B cell (primary cell): Measurements from ENCODE around the gene PLEKHN1. TPM values are rescaled to one million over a fixed set of nuclear protein-coding genes. Genes with fewer than 3 reads are reported as not detected.

ENCODE experiments used
- ATAC-seq: fragments of 200-7000 bp; cut with Tn5 transposase; one replicate; pipeline ENCODE4 v1.10.0; 2021; ENCODE audit warnings: low read depth, mild to moderate bottlenecking, moderate number of reproducible peaks, moderate library complexity
- CTCF ChIA-PET: fragments of 350-600 bp; sonication (Branson Sonifier 250); formaldehyde crosslinking; loops from one replicate; lab custom pipeline; 2021; ENCODE audit warnings: antibody characterized with exemption, inconsistent platforms; lab: Charles Lee
- POLR2A ChIA-PET: fragments of 350-600 bp; sonication (Branson Sonifier 250); formaldehyde crosslinking; loops from one replicate; lab custom pipeline; 2021; ENCODE audit warnings: antibody characterized with exemption; lab: Charles Lee
- DNase-seq: peaks from one replicate; pipeline ENCODE4 v3.0.0; 2013
- H2AFZ ChIP-seq: 2 replicates; pipeline ENCODE4 v1.6.1; 2012; ENCODE audit warnings: mild to moderate bottlenecking, low read depth, low read length; ENCODE audit not compliant: insufficient read depth, poor library complexity, severe bottlenecking
- H3K27ac ChIP-seq, 2 donors: 1 replicate in 1 of 2; 2 replicates in 1 of 2; pipeline ENCODE4 v1.5.1; 2012 to 2013; ENCODE audit warnings: low read length in 2 of 2, mild to moderate bottlenecking in 2 of 2, moderate library complexity in 1 of 2
- H3K27me3 ChIP-seq, 4 experiments: fragments of 200-600 bp in 1 of 4; sonication (generic) in 1 of 4; replicated peaks in 1 of 4; 1 replicate in 2 of 4; 2 replicates in 2 of 4; pipeline versions ENCODE4 v1.6.1 to v1.7.0; 2013 to 2016; ENCODE audit warnings: low read length in 3 of 4, mild to moderate bottlenecking in 2 of 4, mixed read lengths in 1 of 4, moderate library complexity in 1 of 4; ENCODE audit not compliant: insufficient read depth in 4 of 4, control insufficient read depth in 3 of 4; ENCODE audit errors: control extremely low read depth in 1 of 4
- H3K36me3 ChIP-seq, 2 experiments: replicated peaks in 1 of 2; 1 replicate in 1 of 2; 2 replicates in 1 of 2; pipeline versions ENCODE4 v1.6.1 to v1.7.1; 2013; ENCODE audit warnings: low read length in 1 of 2; ENCODE audit not compliant: insufficient read depth in 2 of 2, control insufficient read depth in 1 of 2; ENCODE audit errors: control extremely low read depth in 1 of 2, extremely low read depth in 1 of 2
- H3K4me1 ChIP-seq, 2 donors: fragments of 200-600 bp in 1 of 2; sonication (generic) in 1 of 2; 1 replicate in 1 of 2; 2 replicates in 1 of 2; pipeline versions ENCODE4 v1.5.1 to v1.6.1; 2013 to 2017; ENCODE audit warnings: low read length in 2 of 2; ENCODE audit not compliant: control insufficient read depth in 2 of 2, insufficient read depth in 2 of 2
- H3K4me2 ChIP-seq: replicated peaks from 2 replicates; pipeline ENCODE3; 2012; ENCODE audit warnings: mild to moderate bottlenecking, low read depth, low read length; ENCODE audit not compliant: poor library complexity, severe bottlenecking
- H3K4me3 ChIP-seq, 5 experiments: fragments of 200-600 bp in 1 of 5; sonication (generic) in 1 of 5; 1 replicate in 3 of 5; 2 replicates in 2 of 5; pipeline versions ENCODE4 v1.5.1 to v1.7.0; 2011 to 2016; ENCODE audit warnings: low read length in 4 of 5, mild to moderate bottlenecking in 4 of 5, low read depth in 2 of 5, control low read depth in 1 of 5, moderate library complexity in 1 of 5; ENCODE audit not compliant: insufficient read depth in 1 of 5; ENCODE audit errors: control extremely low read depth in 1 of 5, extremely low read depth in 1 of 5
- H3K79me2 ChIP-seq: fragments of 200-600 bp; sonication (generic); one replicate; pipeline ENCODE4 v1.6.0; 2016; ENCODE audit warnings: low read length; ENCODE audit not compliant: control insufficient read depth, insufficient read depth
- H3K9ac ChIP-seq: fragments of 200-600 bp; sonication (generic); 2 replicates; pipeline ENCODE4 v1.6.1; 2017; ENCODE audit warnings: mild to moderate bottlenecking, low read length, moderate library complexity
- H3K9me3 ChIP-seq, 3 donors: one replicate each; pipeline versions ENCODE4 v1.6.1 to v1.7.1; 2013; ENCODE audit warnings: low read length in 2 of 3; ENCODE audit not compliant: control insufficient read depth in 2 of 3, insufficient read depth in 1 of 3; ENCODE audit errors: control extremely low read depth in 1 of 3
- H4K20me1 ChIP-seq: 2 replicates; pipeline ENCODE4 v1.6.0; 2012; ENCODE audit warnings: mild to moderate bottlenecking, low read length; ENCODE audit not compliant: insufficient read depth, control insufficient read depth, poor library complexity, severe bottlenecking
- H3K27ac Mint-ChIP-seq: one replicate; pipeline ENCODE4 v1.8.0; 2021; ENCODE audit warnings: mixed read lengths
- H3K27me3 Mint-ChIP-seq: one replicate; pipeline ENCODE4 v1.8.0; 2021; ENCODE audit warnings: mixed read lengths
- H3K4me1 Mint-ChIP-seq: one replicate; pipeline ENCODE4 v1.8.0; 2021; ENCODE audit warnings: mixed read lengths
- H3K4me3 Mint-ChIP-seq: one replicate; pipeline ENCODE4 v1.8.0; 2021; ENCODE audit warnings: mixed read lengths
- H3K9me3 Mint-ChIP-seq: one replicate; pipeline ENCODE4 v1.8.0; 2022; ENCODE audit warnings: mixed read lengths; ENCODE audit not compliant: insufficient read depth
- EZH2 ChIP-seq: IDR thresholded peaks from 2 replicates; pipeline ENCODE4 v1.6.1; 2012; ENCODE audit warnings: borderline replicate concordance, low read depth, mild to moderate bottlenecking, moderate library complexity, low read length; ENCODE audit not compliant: insufficient read depth, poor library complexity, severe bottlenecking
- WGBS: methylation state at CpG from one replicate; pipeline ENCODE4 v1.1.5; 2013; ENCODE audit warnings: missing lambda C conversion rate; ENCODE audit not compliant: insufficient coverage; 5-methylcytosine and 5-hydroxymethylcytosine counted together
- intact Hi-C: fragments of 100-400 bp; cut with micrococcal nuclease; formaldehyde crosslinking; loops from one replicate; pipeline ENCODE4 v1.10.0; 2022
- polyA plus RNA-seq: library from polyadenylated mRNA; depleted of rRNA; stranded (reverse); fragments of >200 nt; gene quantifications from 2 replicates; pipeline ENCODE4 v1.2.3, GENCODE V29; 2012
- total RNA-seq, 2 donors: library from RNA; stranded (reverse); fragments of 120-200 nt in 1 of 2; gene quantifications; 1 replicate in 1 of 2; 2 replicates in 1 of 2; pipeline versions ENCODE4 v1.2.3 to v1.2.4, GENCODE V29; 2013 to 2022
- TF ChIP-seq, protein P1 (sequence below): fragments of 200-600 bp; IDR thresholded peaks from one replicate; pipeline ENCODE4 v1.8.0; 2022; ENCODE audit warnings: antibody characterized with exemption, mild to moderate bottlenecking

Gene PLEKHN1
- total and polyA plus RNA-seq, 2 donors (not counting 1 experiment from before 2014, with no cell fraction given): 0.36 to 1.1 TPM

DNA sequence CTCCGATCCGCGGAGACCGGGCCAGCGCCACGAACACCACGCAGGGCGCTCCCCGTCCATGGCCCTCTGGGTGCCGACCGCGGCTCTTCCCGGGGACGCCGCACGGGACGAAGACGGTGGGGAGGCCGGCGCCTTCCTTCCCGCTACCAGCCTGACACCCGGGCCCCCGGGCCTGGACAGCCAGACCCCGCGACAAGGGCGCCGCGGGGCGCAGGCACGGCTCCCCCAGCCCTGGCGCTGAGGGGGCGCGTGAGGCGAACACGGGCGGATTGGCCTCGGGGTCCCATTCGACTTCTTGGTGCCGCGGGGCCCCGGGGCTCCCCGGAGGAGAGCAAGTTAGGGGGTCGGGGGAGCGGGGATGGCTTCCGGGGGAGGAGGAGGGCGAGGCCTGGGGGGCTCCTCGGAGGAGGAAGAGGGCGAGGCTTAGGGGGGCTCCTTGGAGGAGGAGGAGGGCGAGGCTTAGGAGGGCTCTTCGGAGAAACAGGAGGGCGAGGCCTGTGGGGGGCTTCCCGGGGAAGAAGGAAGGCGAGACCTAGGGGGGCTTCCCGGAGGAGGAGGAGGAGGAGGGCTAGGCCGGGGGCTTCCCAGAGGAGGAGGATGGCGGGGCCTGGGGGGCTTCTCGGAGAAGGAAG, 6.4 kb upstream of the PLEKHN1 start:
- Mint-ChIP-seq H3K4me3 (peak overlapping the region; percentile 88), H3K4me1 (peaks cover 16% of the 10 kb centered on the region), H3K27me3 (no peaks in the 10 kb centered on the region), H3K9me3 (no peaks in the 10 kb centered on the region), H3K27ac (peak overlapping the region; percentile 77)
- no peak for TF ChIP-seq EZH2
- TF ChIP-seq, protein P1, sequence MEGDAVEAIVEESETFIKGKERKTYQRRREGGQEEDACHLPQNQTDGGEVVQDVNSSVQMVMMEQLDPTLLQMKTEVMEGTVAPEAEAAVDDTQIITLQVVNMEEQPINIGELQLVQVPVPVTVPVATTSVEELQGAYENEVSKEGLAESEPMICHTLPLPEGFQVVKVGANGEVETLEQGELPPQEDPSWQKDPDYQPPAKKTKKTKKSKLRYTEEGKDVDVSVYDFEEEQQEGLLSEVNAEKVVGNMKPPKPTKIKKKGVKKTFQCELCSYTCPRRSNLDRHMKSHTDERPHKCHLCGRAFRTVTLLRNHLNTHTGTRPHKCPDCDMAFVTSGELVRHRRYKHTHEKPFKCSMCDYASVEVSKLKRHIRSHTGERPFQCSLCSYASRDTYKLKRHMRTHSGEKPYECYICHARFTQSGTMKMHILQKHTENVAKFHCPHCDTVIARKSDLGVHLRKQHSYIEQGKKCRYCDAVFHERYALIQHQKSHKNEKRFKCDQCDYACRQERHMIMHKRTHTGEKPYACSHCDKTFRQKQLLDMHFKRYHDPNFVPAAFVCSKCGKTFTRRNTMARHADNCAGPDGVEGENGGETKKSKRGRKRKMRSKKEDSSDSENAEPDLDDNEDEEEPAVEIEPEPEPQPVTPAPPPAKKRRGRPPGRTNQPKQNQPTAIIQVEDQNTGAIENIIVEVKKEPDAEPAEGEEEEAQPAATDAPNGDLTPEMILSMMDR: no peak
- DNase-seq (no peak), ATAC-seq (no peak)
- CTCF ChIA-PET: interaction anchor here (1.2 kb wide), 2 partner anchors 55 to 90 kb away, joined by 4 to 5 read pairs; no protein-coding TSS in a partner anchor
- Histone ChIP-seq H3K4me2 (peak overlapping the region; percentile 83), H2AFZ (peak overlapping the region; percentile 98), H3K27ac (peak overlapping the region in 1 of 2 donors; percentile 64), H3K36me3 (peaks cover 0 to 23% of the 10 kb centered on the region in 2 experiments), H4K20me1 (peaks cover 42% of the 10 kb centered on the region), H3K4me3 (peak overlapping the region in 4 of 5 experiments; percentile 40 to 93 (median 60)), H3K9ac (peak overlapping the region; percentile 98), H3K79me2 (peaks cover 23% of the 10 kb centered on the region), H3K9me3 (no peaks in the 10 kb centered on the region), H3K4me1 (peaks cover 24 to 42% of the 10 kb centered on the region in 2 donors), H3K27me3 (no peaks in the 10 kb centered on the region)
- intact Hi-C loops: no loop called here
- POLR2A ChIA-PET: interaction anchor here (0.7 to 1.4 kb wide), 3 partner anchors 16 to 314 kb away, joined by 4 to 6 read pairs (median 5); partner anchors contain the start of gene UBE2J2
- 29% methylated on average over 54 of the region's 57 CpGs for WGBS
